Purkinje cell (primary cell): ENCODE measurements around the gene VPS37B. TPM values are rescaled to one million over a fixed set of nuclear protein-coding genes. Genes with fewer than 3 reads are reported as not detected.

Experiments
- polyA plus RNA-seq: library from polyadenylated mRNA; unstranded; fragments of >200 nt; fragmentation: Nextera tagmentation; gene quantifications from 2 replicates; pipeline ENCODE4 v1.2.1, GENCODE V29; 2014

VPS37B gene
- polyA plus RNA-seq: 0.97 and 1.0 TPM in 2 replicates

GRCh38 chr12:122895704-122896636 lies at the start of gene VPS37B:
VPS37B (minus strand) TSS chr12:122896124; CDS start chr12:122896062, 62 bp downstream.

GRCh38 chr12:122834921-122835749 lies 60.8 kb downstream of the VPS37B start, which contains the start of gene HIP1R:
HIP1R (plus strand) TSS chr12:122835457; CDS start chr12:122835551, 94 bp downstream.

Other genes with a start within 250 kb of the VPS37B start
- gene HCAR2, start 192.8 kb downstream of the VPS37B start, polyA plus RNA-seq: not detected in 2 replicates
- not detected in 2 replicates for gene HCAR3, start 179.3 kb downstream of the VPS37B start, polyA plus RNA-seq
- gene HCAR1, start 165.3 kb downstream of the VPS37B start, polyA plus RNA-seq: not detected in 2 replicates
- gene DENR, start 143.3 kb downstream of the VPS37B start, polyA plus RNA-seq: 24.7 and 31.7 TPM in 2 replicates
- gene CCDC62, start 121.6 kb downstream of the VPS37B start, polyA plus RNA-seq: 0.70 and 2.3 TPM in 2 replicates
- gene HIP1R, start 60.7 kb downstream of the VPS37B start, polyA plus RNA-seq: 1.5 and 3.6 TPM in 2 replicates
- gene ABCB9, start 70.3 kb upstream of the VPS37B start, polyA plus RNA-seq: 3.0 and 3.6 TPM in 2 replicates
- 2.8 and 4.8 TPM in 2 replicates for gene OGFOD2, start 79.1 kb upstream of the VPS37B start, polyA plus RNA-seq
- 11.9 and 23.7 TPM in 2 replicates for gene ARL6IP4, start 84.6 kb upstream of the VPS37B start, polyA plus RNA-seq